Measurements from ENCODE around the gene ACOX1. TPM values are rescaled to one million over a fixed set of nuclear protein-coding genes. Genes with fewer than 3 reads are reported as not detected.

The ACOX1 gene
- total RNA-seq, 1 experiment from 2014 or later: 50.2 TPM

DNA sequence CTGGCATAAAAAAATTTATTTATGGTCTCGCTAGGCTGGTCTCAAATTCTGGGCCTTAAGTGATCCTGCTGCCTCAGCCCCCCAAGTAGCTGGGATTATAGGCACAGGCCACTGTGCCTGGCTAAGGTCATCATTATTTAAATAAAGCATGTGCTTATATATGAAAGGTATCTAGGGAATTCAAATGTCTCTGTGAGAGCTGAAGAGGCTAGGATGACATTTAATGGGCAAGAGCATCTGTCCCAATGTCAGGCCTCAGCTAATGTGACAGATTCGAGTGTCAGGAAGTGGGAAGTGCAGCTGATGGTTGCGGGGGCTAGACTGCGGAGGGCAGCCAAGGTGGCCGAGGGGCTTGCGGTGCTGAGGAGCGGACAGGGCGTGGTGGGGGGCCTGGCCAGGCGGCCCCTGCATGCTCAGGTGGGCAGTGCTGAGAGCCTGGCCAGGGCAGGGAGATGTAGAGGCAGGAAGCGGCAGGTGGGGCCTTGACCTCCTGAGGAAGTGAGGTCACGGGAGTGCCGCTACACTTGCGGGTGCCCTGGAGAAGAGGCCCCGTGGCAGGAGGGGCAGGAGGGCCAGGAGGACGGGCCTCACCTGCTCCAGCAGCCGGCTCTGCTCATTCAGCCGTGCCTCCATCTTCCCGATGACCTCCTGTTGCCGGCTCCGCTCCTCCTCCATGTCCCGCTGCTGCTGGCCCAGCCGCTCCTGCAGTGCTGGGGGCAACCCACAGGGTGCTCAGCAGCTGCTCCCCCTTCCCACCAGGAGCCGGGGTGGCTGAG is 61.6 kb downstream of the ACOX1 start:
- no peak for TF ChIP-seq POLR2A (IDR thresholded peaks at IDR 0.05; ENCODE audit: borderline replicate concordance, extremely low read depth, insufficient read depth, insufficient read length)
- Histone ChIP-seq H3K27me3 (ENCODE audit: insufficient read depth, low read length) (no peaks in the 10 kb centered on the region), H3K27ac (ENCODE audit: low read depth, low read length) (no peak overlapping the region; the same call in 1 of the 2 replicates), H3K79me2 (ENCODE audit: insufficient read depth, low read length) (no peaks in the 10 kb centered on the region), H3K36me3 (ENCODE audit: control insufficient read depth in 1 of 2, insufficient read depth in 2 of 2, low read length in 2 of 2) (no peaks in the 10 kb centered on the region), H3K9ac (ENCODE audit: low read length) (no peak overlapping the region), H3K4me2 (ENCODE audit: low read length) (no peak overlapping the region), H3K9me3 (ENCODE audit: control insufficient read depth in 1 of 2, insufficient read depth in 1 of 2, low read depth in 1 of 2, low read length in 2 of 2) (no peaks in the 10 kb centered on the region), H2AFZ (ENCODE audit: low read depth, low read length, poor library complexity, severe bottlenecking) (no peak overlapping the region), H4K20me1 (ENCODE audit: insufficient read depth) (no peaks in the 10 kb centered on the region), H3K9me2 (ENCODE audit: insufficient read depth) (no peaks in the 10 kb centered on the region), H3K4me3 (replicated peaks in 1 of 2; ENCODE audit: low read depth in 1 of 2, low read length in 2 of 2) (no peak overlapping the region), H3K4me1 (ENCODE audit: control insufficient read depth in 1 of 2, insufficient read depth in 2 of 2, low read length in 2 of 2) (peaks cover 0 to 9% of the 10 kb centered on the region in 2 experiments; a peak in 2 of 4 replicates)
- DNase-seq (ENCODE audit: low read depth, low spot score) (no peak), ATAC-seq (no peak)
- CTCF ChIA-PET: interaction anchor here (1.8 to 3.5 kb wide), 2 partner anchors 9 to 10 kb away, joined by 3 to 10 read pairs; no protein-coding TSS in a partner anchor
- POLR2A ChIA-PET: interaction anchor here (0.8 kb wide), 1 partner anchor 24 kb away, joined by 3 read pairs; the partner anchor contains the start of gene FBF1
- RAD21 ChIA-PET (ENCODE audit: low non-redundant PET in 1 of 2, low total read pairs in 2 of 2, uncharacterized antibody in 2 of 2, unreplicated experiment in 2 of 2): no interaction called here
- BruUV-seq (replicated peaks): no TSS peak
- intact Hi-C loops (cut with micrococcal nuclease): no loop called here

DNA sequence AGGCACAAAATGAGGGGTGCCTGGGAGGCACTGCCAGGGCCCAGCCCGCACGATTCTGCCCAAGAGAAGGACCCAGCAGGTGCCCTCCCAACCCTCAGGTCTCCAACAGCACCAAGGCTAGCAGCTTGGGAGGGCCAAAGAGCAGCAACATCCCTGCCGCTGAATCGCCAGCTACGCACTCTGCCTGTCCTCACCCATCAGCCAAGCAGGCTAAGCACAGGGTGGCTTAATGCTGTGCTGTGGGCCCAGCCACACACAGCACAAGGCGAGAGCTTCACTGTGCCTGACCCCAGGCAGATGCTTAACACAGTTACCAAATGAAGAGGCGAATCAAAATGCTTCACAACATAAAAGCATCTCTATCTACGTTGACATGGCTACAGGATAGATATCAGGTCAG is 63.7 kb downstream of the ACOX1 start:
- Histone ChIP-seq H3K9me2 (ENCODE audit: insufficient read depth) (no peaks in the 10 kb centered on the region), H3K4me2 (ENCODE audit: low read length) (no peak overlapping the region), H3K79me2 (ENCODE audit: insufficient read depth, low read length) (no peaks in the 10 kb centered on the region), H3K9me3 (ENCODE audit: control insufficient read depth in 1 of 2, insufficient read depth in 1 of 2, low read depth in 1 of 2, low read length in 2 of 2) (no peaks in the 10 kb centered on the region), H3K27me3 (ENCODE audit: insufficient read depth, low read length) (no peaks in the 10 kb centered on the region), H3K4me3 (replicated peaks in 1 of 2; ENCODE audit: low read depth in 1 of 2, low read length in 2 of 2) (no peak overlapping the region), H3K36me3 (ENCODE audit: control insufficient read depth in 1 of 2, insufficient read depth in 2 of 2, low read length in 2 of 2) (no peaks in the 10 kb centered on the region), H4K20me1 (ENCODE audit: insufficient read depth) (no peaks in the 10 kb centered on the region), H3K27ac (ENCODE audit: low read depth, low read length) (no peak overlapping the region), H2AFZ (ENCODE audit: low read depth, low read length, poor library complexity, severe bottlenecking) (no peak overlapping the region), H3K9ac (ENCODE audit: low read length) (no peak overlapping the region), H3K4me1 (ENCODE audit: control insufficient read depth in 1 of 2, insufficient read depth in 2 of 2, low read length in 2 of 2) (peaks cover 0 to 9% of the 10 kb centered on the region in 2 experiments; a peak in 2 of 4 replicates)
- intact Hi-C loops (cut with micrococcal nuclease): no loop called here
- CTCF ChIA-PET: interaction anchor here (1.2 kb wide), 1 partner anchor 13 kb away, joined by 5 read pairs; no protein-coding TSS in a partner anchor
- ATAC-seq (peak; percentile 16), DNase-seq (ENCODE audit: low read depth, low spot score) (no peak)
- RAD21 ChIA-PET (ENCODE audit: low non-redundant PET in 1 of 2, low total read pairs in 2 of 2, uncharacterized antibody in 2 of 2, unreplicated experiment in 2 of 2): no interaction called here
- TF ChIP-seq EGR1 (IDR thresholded peaks at IDR 0.05; ENCODE audit: low read depth) (no peak), EZH2 (IDR thresholded peaks at IDR 0.05) (no peak), CBX3 (IDR thresholded peaks at IDR 0.05; ENCODE audit: low read depth) (no peak)
- TF ChIP-seq, protein P1, sequence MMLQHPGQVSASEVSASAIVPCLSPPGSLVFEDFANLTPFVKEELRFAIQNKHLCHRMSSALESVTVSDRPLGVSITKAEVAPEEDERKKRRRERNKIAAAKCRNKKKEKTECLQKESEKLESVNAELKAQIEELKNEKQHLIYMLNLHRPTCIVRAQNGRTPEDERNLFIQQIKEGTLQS (IDR thresholded peaks at IDR 0.05): no peak
- POLR2A ChIA-PET: interaction anchor here (1.2 kb wide), 1 partner anchor 135 kb away, joined by 3 read pairs; no protein-coding TSS in a partner anchor
- BruUV-seq (replicated peaks): no TSS peak

All from HCT116 (cell line).